ENCODE data around the gene ANKFY1.

DNA sequence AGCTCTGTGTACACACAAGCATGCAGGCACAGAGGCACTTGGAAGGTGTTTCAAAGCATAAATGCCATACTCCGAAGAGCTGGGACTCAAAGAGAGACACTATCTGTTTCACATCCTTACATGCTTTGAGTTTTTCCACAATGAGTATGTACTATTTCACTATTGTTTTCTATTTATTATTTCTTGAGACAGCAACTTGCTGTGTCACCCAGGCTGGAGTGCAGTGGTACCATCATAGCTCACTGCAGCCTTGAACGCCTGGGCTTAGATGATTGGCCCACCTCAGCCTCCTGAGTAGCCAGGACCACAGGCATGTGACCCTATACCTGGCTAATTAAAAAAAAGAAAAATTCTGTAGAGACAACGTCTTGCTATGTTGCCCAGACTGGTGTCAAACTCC lies 89.2 kb downstream of the ANKFY1 start:
- TF ChIP-seq, protein P1, sequence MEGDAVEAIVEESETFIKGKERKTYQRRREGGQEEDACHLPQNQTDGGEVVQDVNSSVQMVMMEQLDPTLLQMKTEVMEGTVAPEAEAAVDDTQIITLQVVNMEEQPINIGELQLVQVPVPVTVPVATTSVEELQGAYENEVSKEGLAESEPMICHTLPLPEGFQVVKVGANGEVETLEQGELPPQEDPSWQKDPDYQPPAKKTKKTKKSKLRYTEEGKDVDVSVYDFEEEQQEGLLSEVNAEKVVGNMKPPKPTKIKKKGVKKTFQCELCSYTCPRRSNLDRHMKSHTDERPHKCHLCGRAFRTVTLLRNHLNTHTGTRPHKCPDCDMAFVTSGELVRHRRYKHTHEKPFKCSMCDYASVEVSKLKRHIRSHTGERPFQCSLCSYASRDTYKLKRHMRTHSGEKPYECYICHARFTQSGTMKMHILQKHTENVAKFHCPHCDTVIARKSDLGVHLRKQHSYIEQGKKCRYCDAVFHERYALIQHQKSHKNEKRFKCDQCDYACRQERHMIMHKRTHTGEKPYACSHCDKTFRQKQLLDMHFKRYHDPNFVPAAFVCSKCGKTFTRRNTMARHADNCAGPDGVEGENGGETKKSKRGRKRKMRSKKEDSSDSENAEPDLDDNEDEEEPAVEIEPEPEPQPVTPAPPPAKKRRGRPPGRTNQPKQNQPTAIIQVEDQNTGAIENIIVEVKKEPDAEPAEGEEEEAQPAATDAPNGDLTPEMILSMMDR (IDR thresholded peaks at IDR 0.05) = no peak
- TF ChIP-seq POLR2A (IDR thresholded peaks at IDR 0.05) = no peak

All from body of pancreas (tissue), 4 donors.